Measurements from ENCODE around the gene LRRC1. TPM values are rescaled to one million over a fixed set of nuclear protein-coding genes. Genes with fewer than 3 reads are reported as not detected.

The LRRC1 gene
- total and polyA plus RNA-seq, 2 experiments from 2014 or later = 11.3 to 16.6 TPM

DNA sequence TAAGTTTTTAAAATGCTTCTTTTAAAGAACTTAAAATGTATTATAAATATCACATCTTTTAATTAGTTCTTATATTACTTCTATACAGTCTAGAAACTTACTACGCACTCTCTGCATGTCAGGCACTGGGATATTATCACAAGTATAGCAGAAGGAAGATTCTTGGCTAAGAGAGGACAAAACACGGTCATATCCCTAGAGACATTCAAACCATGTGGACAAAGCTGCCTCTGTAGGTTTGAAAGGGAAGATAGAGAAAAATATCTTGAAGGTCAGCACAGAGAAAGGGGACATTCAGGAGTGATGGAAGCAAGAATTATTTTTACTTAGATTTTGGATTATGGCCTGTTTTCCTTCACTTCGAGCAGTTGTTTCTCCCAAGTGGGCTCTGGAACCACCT lies 64.1 kb downstream of the LRRC1 start (continued):
- TF ChIP-seq, protein P1, sequence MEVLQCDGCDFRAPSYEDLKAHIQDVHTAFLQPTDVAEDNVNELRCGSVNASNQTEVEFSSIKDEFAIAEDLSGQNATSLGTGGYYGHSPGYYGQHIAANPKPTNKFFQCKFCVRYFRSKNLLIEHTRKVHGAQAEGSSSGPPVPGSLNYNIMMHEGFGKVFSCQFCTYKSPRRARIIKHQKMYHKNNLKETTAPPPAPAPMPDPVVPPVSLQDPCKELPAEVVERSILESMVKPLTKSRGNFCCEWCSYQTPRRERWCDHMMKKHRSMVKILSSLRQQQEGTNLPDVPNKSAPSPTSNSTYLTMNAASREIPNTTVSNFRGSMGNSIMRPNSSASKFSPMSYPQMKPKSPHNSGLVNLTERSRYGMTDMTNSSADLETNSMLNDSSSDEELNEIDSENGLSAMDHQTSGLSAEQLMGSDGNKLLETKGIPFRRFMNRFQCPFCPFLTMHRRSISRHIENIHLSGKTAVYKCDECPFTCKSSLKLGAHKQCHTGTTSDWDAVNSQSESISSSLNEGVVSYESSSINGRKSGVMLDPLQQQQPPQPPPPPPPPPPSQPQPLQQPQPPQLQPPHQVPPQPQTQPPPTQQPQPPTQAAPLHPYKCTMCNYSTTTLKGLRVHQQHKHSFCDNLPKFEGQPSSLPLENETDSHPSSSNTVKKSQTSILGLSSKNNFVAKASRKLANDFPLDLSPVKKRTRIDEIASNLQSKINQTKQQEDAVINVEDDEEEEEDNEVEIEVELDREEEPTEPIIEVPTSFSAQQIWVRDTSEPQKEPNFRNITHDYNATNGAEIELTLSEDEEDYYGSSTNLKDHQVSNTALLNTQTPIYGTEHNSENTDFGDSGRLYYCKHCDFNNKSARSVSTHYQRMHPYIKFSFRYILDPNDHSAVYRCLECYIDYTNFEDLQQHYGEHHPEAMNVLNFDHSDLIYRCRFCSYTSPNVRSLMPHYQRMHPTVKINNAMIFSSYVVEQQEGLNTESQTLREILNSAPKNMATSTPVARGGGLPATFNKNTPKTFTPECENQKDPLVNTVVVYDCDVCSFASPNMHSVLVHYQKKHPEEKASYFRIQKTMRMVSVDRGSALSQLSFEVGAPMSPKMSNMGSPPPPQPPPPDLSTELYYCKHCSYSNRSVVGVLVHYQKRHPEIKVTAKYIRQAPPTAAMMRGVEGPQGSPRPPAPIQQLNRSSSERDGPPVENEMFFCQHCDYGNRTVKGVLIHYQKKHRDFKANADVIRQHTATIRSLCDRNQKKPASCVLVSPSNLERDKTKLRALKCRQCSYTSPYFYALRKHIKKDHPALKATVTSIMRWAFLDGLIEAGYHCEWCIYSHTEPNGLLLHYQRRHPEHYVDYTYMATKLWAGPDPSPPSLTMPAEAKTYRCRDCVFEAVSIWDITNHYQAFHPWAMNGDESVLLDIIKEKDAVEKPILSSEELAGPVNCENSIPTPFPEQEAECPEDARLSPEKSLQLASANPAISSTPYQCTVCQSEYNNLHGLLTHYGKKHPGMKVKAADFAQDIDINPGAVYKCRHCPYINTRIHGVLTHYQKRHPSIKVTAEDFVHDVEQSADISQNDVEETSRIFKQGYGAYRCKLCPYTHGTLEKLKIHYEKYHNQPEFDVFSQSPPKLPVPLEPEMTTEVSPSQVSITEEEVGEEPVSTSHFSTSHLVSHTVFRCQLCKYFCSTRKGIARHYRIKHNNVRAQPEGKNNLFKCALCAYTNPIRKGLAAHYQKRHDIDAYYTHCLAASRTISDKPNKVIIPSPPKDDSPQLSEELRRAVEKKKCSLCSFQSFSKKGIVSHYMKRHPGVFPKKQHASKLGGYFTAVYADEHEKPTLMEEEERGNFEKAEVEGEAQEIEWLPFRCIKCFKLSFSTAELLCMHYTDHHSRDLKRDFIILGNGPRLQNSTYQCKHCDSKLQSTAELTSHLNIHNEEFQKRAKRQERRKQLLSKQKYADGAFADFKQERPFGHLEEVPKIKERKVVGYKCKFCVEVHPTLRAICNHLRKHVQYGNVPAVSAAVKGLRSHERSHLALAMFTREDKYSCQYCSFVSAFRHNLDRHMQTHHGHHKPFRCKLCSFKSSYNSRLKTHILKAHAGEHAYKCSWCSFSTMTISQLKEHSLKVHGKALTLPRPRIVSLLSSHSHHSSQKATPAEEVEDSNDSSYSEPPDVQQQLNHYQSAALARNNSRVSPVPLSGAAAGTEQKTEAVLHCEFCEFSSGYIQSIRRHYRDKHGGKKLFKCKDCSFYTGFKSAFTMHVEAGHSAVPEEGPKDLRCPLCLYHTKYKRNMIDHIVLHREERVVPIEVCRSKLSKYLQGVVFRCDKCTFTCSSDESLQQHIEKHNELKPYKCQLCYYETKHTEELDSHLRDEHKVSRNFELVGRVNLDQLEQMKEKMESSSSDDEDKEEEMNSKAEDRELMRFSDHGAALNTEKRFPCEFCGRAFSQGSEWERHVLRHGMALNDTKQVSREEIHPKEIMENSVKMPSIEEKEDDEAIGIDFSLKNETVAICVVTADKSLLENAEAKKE (CRISPR knock-in tag; IDR thresholded peaks at IDR 0.05) = no peak

DNA sequence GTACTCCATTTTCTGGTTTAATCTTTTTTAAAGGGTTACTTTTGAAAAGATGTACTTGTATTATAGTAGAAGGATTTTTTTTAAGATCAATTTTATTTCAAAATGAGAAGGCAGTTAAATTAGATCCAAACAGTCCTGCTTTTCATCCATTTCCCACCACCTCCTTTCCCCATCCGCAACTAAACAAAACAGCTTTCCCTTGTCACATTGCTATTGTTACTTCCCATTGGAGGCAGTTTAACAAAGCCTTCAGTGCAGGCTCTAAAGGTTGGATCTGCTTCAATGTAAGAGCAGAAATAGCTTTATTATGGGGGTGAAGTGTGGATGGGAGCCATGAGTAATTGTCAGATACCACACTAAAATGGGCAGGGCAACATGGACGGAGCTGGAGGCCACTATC lies 65.7 kb downstream of the LRRC1 start:
- H2AFZ ChIP-seq = no peak overlapping the region
- peaks cover 23% of the 10 kb centered on the region; the same call in 1 of the 2 replicates for H3K9me2 ChIP-seq (ENCODE audit: insufficient read depth)
- H3K4me3 ChIP-seq = no peak overlapping the region
- H3K79me2 ChIP-seq (replicated peaks; ENCODE audit: insufficient read depth) = 0 out of 2 replicates have a peak, but pooled peaks cover 3% of the 10 kb centered on the region
- Mint-ChIP-seq H3K36me3 (ENCODE audit: low read depth) (no peaks in the 10 kb centered on the region; the same call in 2 of the 3 replicates), H3K27me3 (ENCODE audit: insufficient read depth, low read depth, poor library complexity) (no peaks in the 10 kb centered on the region), H3K9me3 (no peaks in the 10 kb centered on the region), H3K4me1 (peaks cover 26% of the 10 kb centered on the region), H3K4me3 (no peak overlapping the region), H3K27ac (no peak overlapping the region)
- H3K4me2 ChIP-seq = no peak overlapping the region
- H3K4me1 ChIP-seq (ENCODE audit: insufficient read depth) = peaks cover 6% of the 10 kb centered on the region
- no peak overlapping the region for H3K27ac ChIP-seq (ENCODE audit: low read depth)
- DNase-seq (ENCODE audit: low spot score) (no peak), ATAC-seq (no peak)
- no peaks in the 10 kb centered on the region for H3K27me3 ChIP-seq (ENCODE audit: insufficient read depth)
- H3F3A ChIP-seq (replicated peaks; ENCODE audit: low read depth) = no peaks in the 10 kb centered on the region
- H3K36me3 ChIP-seq (ENCODE audit: insufficient read depth) = no peaks in the 10 kb centered on the region
- no peaks in the 10 kb centered on the region for H4K20me1 ChIP-seq (replicated peaks; ENCODE audit: insufficient read depth)
- TF ChIP-seq ZNF331 (CRISPR knock-in tag; IDR thresholded peaks at IDR 0.05; ENCODE audit: low read depth) = no peak
- TF ChIP-seq JUNB (IDR thresholded peaks at IDR 0.05; ENCODE audit: unreplicated experiment) = no peak
- TF ChIP-seq CREB1 (CRISPR knock-in tag; IDR thresholded peaks at IDR 0.05; ENCODE audit: low read depth) = no peak
- TF ChIP-seq, protein P2, sequence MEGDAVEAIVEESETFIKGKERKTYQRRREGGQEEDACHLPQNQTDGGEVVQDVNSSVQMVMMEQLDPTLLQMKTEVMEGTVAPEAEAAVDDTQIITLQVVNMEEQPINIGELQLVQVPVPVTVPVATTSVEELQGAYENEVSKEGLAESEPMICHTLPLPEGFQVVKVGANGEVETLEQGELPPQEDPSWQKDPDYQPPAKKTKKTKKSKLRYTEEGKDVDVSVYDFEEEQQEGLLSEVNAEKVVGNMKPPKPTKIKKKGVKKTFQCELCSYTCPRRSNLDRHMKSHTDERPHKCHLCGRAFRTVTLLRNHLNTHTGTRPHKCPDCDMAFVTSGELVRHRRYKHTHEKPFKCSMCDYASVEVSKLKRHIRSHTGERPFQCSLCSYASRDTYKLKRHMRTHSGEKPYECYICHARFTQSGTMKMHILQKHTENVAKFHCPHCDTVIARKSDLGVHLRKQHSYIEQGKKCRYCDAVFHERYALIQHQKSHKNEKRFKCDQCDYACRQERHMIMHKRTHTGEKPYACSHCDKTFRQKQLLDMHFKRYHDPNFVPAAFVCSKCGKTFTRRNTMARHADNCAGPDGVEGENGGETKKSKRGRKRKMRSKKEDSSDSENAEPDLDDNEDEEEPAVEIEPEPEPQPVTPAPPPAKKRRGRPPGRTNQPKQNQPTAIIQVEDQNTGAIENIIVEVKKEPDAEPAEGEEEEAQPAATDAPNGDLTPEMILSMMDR (conservative IDR thresholded peaks at IDR 0.05; ENCODE audit: low read depth in 2 of 2) = no peak
- TF ChIP-seq EZH2phosphoT487 (IDR thresholded peaks at IDR 0.05; ENCODE audit: unreplicated experiment) = no peak
- TF ChIP-seq NANOG (IDR thresholded peaks at IDR 0.05; ENCODE audit: borderline replicate concordance) = no peak
- TF ChIP-seq, protein P1 (CRISPR knock-in tag; IDR thresholded peaks at IDR 0.05) = no peak
- no peak for TF ChIP-seq ZNF114 (CRISPR knock-in tag; IDR thresholded peaks at IDR 0.05)
